Measurements from ENCODE around the gene RPL28.

Gene RPL28

DNA sequence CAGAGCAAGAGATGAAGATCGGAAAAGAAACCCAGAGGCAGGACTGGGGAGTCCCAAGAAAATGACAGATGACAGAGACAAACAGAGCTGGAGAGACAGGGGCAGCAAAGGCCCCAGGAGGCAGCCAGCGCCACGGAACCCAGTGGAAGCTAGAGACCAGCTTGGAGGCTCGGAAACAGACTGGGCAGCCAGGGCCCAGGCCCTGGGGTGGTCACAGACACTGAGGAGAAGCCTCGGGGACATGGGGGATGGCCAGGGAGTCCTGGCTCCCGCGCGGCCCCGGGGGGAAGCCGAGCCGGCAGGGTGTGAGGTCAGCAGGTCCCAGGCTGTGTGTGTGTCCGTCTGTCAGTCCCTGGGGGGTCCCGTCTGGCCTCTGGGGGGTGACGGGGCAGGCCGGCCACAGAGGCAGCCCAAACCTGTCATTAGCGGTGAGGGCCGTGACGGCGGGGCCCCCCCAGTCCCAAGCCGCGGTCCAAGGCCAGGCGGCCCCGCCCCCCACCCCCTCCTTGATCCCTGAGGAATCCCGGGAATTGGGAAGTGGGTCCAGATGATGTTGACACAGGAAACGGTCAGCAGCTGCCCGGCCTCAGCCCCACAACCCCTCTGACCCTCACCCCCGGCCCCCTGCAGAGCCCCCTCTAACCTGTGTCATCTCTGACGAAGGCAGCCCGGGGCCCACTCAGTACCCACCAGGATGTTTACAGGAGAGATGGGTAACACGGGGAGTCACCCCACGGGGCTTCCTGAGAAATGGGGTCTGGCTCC, 11.6 kb upstream of the RPL28 start:
- DNase-seq: no peak

DNA sequence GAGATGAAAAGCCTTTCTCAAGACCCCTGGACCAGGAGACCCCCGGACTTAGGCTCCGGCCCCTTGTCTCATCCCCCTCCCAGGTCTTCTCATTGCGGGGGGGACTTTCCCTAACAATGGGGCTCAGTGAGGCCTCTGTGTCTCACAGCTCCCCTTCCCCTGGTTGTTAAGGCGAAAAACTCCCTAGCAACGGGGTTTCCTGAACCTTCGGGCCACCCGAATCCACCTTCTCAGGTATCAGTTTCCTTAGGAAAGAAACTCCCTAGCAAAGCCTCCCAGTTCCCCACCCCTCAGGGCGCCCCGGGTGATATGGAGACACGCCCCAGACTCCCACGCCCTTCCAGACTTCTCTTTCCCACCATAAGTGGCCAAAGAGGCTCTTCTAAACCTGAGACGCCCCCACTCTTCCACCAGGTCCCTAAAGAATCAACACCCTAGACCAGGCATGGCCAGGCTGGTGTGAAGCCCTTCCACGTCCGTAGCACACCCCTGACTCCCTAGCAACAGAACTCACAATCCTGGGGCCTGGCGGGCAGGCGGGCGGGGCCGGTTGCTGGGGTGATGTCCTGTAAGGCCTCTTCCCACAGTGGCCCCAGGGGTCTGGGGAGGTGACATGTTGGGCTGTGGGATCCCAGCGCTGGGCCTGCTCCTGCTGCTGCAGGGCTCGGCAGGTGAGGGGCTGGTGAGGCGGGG, 9.3 kb upstream of the RPL28 start, which contains the start of gene TMEM190:
Gene TMEM190 (plus strand): TSS at position 586 of the 693 bp plus-strand sequence. CDS start 28 bp downstream, at position 614.
- DNase-seq: no peak

DNA sequence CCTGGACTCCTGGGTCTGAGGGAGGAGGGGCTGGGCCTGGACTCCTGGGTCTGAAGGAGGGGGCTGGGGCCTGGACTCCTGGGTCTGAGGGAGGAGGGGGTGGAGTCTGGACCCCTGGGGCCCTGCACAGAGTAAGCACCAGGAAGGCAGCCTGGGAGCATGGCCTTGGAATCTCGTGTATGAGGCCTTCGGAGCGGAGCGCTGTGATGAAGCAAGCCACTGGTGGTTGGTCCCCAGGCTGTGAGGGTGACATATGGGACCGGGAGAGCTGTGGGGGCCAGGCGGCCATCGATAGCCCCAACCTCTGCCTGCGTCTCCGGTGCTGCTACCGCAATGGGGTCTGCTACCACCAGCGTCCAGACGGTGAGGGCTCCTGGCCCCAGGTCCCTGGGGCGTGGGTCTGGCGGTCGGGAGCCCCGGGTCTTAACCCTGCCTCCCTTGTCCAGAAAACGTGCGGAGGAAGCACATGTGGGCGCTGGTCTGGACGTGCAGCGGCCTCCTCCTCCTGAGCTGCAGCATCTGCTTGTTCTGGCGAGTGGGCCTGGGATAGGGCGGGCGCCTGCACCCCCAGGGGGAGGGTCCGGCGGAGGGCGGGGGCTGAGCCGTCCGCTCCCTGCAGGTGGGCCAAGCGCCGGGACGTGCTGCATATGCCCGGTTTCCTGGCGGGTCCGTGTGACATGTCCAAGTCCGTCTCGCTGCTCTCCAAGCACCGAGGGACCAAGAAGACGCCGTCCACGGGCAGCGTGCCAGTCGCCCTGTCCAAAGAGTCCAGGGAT, 8.2 kb upstream of the RPL28 start:
- DNase-seq: no peak

DNA sequence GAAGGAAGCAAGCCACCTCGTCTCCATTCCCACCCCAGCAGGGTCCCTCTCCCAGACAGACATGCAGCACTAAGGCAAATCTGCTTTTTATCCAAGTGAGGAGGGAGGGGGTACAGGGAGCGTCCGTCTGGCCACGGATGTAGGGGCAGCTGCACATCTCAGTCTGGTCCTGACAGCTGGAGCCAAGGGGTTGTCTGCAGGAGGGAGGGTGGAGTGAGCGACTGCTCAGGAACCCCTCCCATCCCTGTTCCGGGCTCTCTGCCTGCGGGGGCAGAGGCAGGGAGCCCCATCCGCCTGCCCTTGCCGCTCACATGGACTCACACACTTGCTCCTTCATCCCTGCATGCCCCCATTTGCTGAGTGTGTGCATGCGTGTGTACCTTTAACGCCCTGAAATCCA, 6.6 kb upstream of the RPL28 start:
- no peak for DNase-seq

DNA sequence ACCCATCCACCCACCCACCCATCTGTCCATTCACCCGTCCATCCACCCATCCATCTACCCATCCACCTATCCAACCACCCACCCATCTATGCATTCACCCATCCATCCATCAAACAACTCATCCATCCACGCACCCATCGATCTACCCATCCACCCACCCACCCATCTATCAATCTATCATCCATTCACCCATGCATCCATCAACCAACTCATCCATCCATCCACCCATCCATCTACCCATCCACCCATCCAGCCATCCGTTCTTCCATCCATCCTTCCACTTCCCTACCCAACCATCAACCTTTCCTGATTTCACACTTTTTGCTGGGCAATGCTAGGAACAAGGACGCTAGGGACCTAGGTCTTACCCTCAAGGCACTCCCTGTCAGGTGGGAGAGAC, 3.7 kb upstream of the RPL28 start:
- DNase-seq: no peak

DNA sequence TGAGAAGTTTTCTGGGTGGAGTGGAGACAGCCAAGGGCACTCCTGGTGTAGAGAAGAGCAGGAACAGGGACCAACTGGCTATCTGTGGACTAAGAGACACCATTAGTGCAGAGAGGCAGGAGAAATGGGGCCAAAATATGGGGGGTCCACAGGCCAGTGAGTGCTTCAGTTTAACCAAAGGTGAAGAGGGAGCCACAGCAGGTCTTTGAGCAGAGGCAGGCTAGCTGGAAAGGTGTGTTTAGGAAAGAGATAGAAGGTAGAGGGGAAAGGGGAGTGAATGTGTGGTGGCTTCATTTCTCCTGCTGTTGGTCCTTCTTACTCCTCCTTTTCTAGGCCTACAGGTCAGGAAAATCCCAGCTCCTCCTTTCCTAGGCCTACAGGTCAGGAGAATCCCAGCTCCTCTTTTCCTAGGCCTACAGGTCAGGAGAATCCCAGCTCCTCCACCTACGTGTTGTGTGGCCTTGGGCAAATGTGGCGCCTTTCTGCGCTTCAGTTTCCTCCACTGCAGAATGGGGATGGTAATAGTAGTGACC, 3.1 kb upstream of the RPL28 start:
- DNase-seq: no peak

DNA sequence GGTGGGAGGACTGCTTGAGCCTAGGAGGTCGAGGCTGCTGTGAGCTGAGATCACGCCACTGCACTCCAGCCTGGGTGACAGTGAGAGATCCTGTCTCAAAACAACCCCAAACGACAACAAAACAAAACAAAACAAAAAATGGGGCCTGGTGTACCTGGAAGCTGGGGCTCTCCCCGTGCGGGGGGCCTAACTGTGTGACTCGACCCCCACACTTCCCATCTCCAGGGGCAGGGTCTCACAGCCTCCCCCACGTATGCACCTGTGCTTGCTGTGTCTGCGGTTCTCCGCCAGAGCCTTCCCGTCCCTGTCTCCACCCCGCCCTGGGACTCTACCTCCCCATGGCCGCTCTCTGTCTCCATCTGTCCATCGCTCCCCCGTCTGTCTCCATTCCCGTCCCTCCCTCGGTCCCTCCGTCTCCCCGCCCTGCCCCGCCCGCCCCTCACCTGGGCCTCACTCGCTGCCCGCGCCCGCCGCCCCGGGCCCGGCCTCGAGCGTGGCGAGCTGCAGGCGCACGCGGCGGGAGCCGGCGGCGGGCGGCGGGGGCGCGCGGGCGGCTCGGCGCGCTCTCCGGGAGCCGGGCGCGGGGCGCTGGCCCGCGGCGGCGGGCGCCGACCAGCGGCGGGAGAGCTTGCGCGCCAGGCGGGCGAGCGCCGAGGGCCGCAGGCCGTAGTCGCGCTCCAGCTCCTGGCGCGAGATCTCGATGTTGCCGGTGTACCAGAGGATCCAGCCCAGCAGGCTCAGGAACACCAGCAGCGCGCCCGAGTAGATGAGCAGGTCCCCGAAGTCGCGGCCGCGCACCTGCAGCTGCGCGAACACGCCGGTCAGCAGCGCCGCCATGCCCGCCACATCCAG, 2.2 kb upstream of the RPL28 start:
- DNase-seq: no peak

DNA sequence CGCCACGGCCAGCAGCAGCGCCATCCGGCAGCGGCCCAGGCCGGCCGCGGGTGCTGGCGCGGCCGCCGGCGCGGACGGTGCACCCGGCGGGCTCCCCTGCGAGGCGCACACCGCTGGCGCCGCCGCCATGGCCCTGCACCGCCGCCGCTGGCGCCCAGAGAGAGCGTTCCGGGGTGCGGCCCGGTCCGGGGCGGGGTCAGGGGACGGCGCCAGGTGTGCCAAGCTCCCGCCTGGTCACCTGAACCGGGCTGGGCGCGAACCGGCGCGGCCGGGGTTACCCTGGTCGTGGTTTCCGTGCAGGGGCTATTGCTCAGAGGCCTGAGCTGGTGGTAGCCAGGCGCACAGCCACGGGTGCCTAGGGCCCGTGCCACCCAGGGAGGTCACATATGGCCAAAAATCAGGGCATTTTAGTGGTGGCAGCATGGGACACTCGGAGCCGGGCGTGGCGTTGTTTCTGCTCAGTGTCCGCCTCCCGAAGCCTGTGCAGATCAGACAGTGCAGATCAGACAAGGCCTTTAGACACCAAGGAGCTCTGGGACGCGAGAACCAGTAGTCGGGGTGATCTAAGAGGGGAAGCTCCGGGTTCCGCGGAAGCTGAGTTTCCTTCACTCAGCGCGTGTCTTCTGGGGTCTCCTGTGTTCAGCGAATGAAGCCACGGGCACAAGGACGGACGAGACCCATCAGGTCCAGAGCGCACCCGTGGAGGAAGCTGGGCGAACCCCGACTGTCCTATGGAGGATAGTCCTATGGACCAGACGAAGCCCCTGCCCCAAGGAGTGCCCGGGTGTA, 1.4 kb upstream of the RPL28 start, which contains the start of gene TMEM238:
Gene TMEM238 (minus strand): TSS at position 162 of the 789 bp plus-strand sequence. CDS start 33 bp downstream, at position 129.
- DNase-seq: no peak

DNA sequence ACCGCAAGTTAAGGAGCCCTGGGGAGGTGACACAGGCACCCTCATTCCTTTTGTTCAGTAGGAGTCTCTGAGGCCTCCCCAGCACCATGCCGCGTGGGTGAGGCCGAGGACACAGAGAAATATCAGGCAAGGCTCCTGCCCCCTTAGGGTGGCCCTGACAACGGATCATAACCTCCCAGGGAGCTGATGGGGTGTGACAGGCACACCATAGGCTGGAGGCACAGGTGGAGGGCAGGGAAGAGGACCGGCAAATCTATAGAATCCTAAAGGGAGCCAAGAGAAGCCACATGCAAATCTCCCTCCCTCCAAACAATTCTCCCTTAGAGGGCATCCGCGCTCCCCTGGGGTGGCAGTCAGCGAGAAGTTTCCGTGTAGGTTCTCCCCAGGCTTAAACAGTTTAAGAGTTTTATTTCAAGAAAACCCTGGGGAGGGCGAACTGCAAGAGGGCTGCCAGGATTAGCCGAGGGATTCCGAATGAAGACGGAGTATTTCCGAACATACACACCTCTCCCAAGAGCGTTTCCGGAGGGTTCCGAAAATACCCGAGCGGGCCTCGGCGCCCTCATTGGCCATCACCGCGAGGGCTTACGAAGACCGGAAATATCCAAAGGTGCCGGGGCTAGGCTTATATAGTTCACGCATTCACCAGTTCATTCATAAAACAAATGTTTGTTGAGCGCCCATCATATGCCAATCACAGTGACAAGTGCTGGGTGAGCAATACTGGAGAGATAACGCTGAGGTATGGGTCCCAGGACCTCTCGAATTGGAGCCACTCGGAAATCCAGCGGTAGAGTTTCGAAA, 610 bp upstream of the RPL28 start:
- DNase-seq: peak; percentile 96

DNA sequence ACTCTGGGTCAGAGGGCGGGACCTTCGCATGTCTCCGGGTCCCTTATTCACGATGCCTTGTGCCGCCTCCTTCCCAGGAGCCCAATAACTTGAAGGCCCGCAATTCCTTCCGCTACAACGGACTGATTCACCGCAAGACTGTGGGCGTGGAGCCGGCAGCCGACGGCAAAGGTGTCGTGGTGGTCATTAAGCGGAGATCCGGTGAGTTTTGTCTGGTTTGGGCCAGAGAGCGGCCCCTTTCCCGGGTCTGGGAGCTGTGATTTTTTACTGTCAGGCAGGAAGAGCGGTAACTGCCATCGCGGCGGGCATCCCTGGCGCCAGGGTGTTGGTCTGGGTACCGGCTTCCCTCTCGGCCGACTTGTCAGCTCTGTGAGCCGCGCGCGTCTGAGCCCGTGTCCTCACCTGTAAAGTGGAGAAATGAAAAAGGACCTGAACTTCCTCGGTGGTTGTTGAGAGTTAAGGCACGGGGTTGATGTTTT, 800 bp downstream of the RPL28 start:
- no peak for DNase-seq

DNA sequence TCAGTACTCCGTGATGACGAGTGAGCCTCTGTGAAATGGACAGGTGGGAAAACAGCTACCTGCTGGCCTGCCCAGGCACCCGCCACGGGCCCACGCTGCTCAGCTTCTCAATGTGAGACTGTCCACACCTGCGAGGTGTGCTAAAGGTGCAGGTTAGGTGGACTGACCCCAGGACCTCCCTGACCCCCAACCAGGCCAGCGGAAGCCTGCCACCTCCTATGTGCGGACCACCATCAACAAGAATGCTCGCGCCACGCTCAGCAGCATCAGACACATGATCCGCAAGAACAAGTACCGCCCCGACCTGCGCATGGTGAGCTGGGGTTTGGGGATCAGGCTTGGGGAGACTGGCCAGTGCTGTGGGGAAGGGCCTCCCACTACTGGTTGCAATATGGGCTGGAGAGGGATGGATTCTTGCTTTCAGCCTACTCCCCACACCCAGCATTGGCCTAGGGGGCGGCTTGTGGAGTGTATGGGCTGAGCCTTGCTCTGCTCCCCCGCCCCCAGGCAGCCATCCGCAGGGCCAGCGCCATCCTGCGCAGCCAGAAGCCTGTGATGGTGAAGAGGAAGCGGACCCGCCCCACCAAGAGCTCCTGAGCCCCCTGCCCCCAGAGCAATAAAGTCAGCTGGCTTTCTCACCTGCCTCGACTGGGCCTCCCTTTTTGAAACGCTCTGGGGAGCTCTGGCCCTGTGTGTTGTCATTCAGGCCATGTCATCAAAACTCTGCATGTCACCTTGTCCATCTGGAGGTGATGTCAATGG, 2.2 kb downstream of the RPL28 start:
- DNase-seq: no peak

DNA sequence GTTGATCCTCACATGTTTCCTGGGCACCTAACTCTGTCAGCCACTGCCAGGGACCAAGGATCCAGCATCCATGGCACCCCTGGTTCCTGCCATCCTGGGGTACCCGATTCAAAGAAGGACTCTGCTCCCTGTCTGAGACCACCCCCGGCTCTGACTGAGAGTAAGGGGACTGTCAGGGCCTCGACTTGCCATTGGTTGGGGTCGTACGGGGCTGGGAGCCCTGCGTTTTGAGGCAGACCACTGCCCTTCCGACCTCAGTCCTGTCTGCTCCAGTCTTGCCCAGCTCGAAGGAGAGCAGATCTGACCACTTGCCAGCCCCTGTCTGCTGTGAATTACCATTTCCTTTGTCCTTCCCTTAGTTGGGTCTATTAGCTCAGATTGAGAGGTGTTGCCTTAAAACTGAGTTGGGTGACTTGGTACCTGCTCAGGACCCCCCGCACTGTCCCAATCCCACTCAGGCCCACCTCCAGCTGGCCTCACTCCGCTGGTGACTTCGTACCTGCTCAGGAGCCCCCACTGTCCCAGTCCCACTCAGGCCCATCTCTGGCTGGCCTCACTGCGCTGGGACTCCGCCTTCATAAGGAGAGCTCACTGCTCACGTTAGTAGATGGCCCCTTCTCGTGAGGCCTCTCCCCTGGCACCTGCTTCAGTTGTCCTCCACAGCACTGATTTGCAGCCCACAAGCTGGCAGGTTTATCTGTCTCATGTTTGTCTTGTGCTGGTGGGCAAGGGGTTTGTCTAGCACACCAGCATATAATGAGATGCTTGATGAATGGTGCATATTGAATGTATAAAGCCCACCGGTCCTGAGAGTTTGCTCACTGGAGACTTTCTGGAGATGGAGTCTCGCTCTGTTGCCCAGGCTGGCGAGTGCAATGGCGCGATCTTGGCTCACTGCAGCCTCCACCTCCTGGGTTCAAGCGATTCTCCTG, 3.9 kb downstream of the RPL28 start:
- DNase-seq: no peak

DNA sequence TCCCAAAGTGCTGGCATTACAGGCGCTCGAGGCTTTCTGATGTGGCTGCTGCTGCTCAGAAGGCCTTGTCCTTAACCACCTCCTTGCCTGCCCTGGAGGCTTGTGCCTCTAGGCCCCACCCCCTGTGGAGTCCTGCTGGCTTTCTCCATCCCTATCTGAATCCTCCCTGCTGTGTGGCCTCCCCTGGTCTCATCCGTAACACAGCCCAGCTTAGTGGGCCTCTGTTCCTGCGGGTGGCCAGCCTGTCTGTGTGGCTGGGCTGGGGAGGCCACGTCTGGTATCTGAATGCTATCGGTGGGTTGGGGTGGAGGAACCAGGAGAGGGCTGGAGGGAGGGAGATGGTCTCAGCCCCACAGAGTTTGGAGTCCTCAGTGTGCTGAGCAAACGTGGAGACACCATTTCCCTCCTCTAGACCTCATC, 4.7 kb downstream of the RPL28 start:
- no peak for DNase-seq

DNA sequence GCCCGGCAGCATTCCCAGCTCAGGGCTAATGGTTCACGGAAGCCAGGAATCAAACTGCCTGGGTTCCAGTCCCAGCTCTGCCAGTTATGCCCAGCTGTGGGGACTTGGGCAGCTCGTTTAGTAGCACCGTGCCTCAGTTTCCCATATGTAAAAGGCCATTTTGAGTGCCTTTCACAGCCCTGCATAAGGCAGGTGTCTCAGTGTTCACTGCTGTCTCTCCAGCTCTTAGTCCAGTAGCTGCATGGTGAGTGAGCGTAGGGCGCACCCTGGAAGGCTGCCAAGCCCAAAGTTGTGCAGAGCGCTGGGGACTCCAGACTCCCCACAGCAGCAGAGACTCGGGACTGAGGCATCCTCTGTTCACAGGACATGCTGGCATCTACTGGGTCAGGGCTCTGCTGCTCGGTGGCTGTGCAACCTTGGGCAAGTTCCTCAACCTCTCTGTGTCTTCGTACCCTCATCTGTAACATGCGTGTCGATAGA, 5.5 kb downstream of the RPL28 start:
- DNase-seq: no peak

DNA sequence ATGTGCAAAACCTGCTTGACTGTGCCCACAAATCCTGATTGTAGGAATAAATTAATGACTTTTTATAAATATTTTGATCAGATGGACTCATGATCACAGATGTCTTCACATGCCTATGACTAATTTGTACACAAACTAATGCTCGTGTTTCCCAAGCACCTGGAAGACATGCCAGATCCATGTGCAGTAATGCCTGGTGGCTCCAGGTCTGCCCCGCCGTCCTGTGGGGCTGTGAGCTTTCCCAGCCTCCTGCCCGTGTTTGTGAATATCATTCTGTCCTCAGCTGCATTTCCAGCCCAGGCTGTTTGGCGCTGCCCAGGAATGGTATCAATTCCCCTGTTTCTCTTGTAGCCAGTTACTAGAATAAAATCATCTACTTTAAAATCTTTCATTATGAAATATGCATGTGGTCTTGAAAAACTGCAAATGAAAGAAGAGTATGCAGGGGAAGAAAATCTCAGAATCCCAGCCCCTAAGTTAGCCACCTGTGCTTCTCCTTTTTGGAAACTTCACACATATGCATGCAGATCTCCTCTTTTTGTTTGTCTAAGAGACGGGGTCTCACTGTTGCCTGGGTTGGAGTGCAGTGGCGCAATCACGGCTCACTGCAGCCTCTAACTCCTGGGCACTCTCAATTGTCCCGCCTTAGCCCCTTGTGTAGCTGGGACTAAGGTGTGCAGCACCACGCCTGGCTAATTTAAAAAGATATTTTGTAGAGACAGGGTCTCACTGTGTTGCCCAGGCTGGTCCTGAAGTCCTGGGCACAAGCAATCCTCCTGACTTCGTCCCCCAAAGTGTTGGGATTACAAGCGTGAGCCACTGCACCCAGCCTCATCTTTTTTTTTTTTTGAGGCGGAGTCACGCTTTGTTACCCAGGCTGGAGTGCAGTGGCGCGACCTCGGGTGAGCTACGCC, 6.2 kb downstream of the RPL28 start:
- no peak for DNase-seq

DNA sequence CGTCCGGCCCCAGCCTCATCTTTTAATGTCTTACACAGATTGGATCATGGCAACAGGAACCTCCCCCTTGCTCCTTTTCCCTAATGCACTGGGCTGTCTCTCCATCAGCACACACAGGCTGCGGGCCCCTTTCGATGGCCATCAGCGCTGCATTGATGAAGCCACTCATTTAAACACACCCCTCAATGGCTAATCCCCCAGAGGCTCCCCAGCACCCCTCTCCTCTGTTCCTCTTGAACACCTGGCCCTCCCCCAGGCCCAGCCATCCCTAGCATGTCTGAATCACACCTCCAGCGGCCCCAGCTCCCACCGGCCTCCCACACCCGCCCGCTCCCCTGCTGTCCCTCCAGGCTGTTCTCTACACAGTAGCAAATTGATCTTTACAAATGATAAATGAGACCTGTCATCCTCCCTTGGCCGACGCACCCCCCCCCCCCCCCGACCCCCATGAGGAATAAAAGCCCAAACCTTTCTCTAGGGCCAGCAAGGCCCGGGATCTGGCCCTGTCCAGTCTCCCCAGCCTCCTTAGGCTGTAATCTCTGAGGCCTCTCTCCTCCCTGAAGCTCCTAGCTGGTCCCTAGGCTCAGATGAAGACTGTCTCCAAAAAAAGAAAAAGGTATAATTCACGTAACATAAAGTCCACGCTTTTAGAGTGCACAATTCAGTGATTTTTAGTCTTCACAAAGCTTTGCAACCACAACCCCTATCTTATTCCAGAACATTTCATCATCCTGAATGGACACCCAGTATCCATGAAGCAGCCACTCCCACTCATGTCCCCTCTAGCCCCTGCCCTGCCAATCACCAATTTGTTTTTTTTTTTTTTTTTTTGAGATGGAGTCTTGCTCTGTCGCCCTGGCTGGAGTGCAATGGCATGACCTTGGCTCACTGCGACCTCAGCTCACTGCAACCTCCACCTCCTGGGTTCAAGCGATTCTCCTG, 7.4 kb downstream of the RPL28 start:
- no peak for DNase-seq
